ENCODE measurements around the gene ZNF439.

GRCh38 chr19:11861301-11861700, 12.8 kb downstream of the ZNF439 start:
- TF ChIP-seq, protein P1, sequence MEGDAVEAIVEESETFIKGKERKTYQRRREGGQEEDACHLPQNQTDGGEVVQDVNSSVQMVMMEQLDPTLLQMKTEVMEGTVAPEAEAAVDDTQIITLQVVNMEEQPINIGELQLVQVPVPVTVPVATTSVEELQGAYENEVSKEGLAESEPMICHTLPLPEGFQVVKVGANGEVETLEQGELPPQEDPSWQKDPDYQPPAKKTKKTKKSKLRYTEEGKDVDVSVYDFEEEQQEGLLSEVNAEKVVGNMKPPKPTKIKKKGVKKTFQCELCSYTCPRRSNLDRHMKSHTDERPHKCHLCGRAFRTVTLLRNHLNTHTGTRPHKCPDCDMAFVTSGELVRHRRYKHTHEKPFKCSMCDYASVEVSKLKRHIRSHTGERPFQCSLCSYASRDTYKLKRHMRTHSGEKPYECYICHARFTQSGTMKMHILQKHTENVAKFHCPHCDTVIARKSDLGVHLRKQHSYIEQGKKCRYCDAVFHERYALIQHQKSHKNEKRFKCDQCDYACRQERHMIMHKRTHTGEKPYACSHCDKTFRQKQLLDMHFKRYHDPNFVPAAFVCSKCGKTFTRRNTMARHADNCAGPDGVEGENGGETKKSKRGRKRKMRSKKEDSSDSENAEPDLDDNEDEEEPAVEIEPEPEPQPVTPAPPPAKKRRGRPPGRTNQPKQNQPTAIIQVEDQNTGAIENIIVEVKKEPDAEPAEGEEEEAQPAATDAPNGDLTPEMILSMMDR (IDR thresholded peaks at IDR 0.05; ENCODE audit: low read depth, low read length, poor library complexity, severe bottlenecking) = no peak
- no peak for TF ChIP-seq EZH2phosphoT487 (IDR thresholded peaks at IDR 0.05; ENCODE audit: borderline replicate concordance, low read length)
